ENCODE results near the gene ANTXR2. TPM values are rescaled to one million over a fixed set of nuclear protein-coding genes. Genes with fewer than 3 reads are reported as not detected.

ANTXR2 gene
- total and polyA plus RNA-seq, 4 donors, result 16.0 to 88.0 (median 50.7) TPM

DNA sequence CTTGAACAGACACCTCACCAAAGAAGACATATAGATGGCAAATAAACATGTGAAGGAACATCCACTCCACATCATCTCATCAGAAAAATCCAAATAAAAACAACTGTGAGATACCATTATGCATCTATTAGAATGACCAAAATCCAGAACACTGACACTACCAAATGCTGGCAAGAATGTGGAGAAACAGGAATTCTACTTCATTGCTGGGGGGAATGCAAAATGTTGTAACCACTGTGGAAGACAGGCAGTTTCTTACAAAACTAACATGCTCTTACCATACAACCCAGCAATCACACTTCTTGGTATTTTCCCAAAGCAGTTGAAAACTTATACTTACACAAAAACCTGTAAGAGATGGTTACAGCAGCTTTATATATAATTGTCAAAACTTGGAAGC lies 38.2 kb upstream of the ANTXR2 start:
- H3K4me3 ChIP-seq (ENCODE audit: low read length in 2 of 2), result no peak overlapping the region
- no peaks in the 10 kb centered on the region for H3K36me3 ChIP-seq (ENCODE audit: control insufficient read depth in 1 of 2, insufficient read depth in 2 of 2, low read length in 1 of 2)
- no peak for DNase-seq
- no peak for ATAC-seq (ENCODE audit: low FRiP score)
- H3K27me3 ChIP-seq (ENCODE audit: control insufficient read depth in 1 of 2, insufficient read depth in 2 of 2, low read length in 1 of 2), result no peaks in the 10 kb centered on the region
- no peaks in the 10 kb centered on the region for H3K4me1 ChIP-seq (ENCODE audit: control insufficient read depth in 1 of 2, insufficient read depth in 2 of 2, low read length in 2 of 2)
- intact Hi-C loops (cut with DNase I), result no loop called here
- H3K9me3 ChIP-seq (ENCODE audit: control insufficient read depth, low read length), result no peaks in the 10 kb centered on the region
- no peak overlapping the region for H3K27ac ChIP-seq (ENCODE audit: low read depth in 1 of 2, low read length in 2 of 2)

DNA sequence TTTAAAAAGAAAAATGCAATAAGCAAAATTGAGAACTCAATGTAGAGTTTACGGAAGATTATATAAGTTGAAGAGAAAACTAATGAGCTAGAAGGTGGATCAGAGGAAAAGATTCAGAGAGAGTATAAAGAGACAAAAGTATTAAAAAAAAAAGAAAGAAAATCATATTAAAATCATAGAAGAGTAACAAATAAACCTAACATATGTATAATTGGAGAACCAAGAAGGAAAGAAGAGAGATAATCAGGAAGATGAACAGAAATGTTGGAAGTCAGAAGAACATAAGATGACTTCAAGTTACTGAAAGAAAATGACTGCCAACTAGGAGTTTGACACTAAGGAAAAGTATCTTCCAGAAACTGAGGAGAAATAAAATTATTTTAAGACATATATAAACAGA lies 34.3 kb upstream of the ANTXR2 start:
- WGBS, 2 donors, result 95 to 98% methylated on average over 1 of the region's 1 CpG
- DNase-seq (no peak), ATAC-seq (ENCODE audit: low FRiP score) (no peak)
- Histone ChIP-seq H3K27ac (ENCODE audit: low read depth in 1 of 2, low read length in 2 of 2) (no peak overlapping the region), H3K4me3 (ENCODE audit: low read length in 2 of 2) (no peak overlapping the region), H3K27me3 (ENCODE audit: control insufficient read depth in 1 of 2, insufficient read depth in 2 of 2, low read length in 1 of 2) (no peaks in the 10 kb centered on the region), H3K9me3 (ENCODE audit: control insufficient read depth, low read length) (no peaks in the 10 kb centered on the region), H3K4me1 (ENCODE audit: control insufficient read depth in 1 of 2, insufficient read depth in 2 of 2, low read length in 2 of 2) (no peaks in the 10 kb centered on the region), H3K36me3 (ENCODE audit: control insufficient read depth in 1 of 2, insufficient read depth in 2 of 2, low read length in 1 of 2) (no peaks in the 10 kb centered on the region)
- intact Hi-C loops (cut with DNase I), result no loop called here

DNA sequence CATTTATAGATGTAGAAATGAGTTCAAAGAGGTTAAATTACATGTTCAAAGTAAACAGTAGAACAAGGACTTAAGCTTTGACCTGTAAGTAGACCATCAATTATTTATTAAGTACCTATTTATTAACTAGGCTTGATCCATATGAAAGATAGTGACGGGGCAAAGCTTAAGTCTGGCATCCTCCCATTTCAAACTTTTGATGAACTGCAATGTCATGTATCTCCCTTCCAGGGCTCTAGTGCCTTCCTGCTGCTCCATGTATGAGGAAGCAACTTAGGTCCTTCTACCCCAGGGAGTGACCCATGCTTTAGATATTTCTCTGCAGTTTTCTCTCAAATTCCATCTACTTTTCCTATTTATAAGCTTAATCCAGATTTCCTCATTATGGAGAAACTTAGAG lies 31.9 kb upstream of the ANTXR2 start:
- H3K27me3 ChIP-seq (ENCODE audit: control insufficient read depth in 1 of 2, insufficient read depth in 2 of 2, low read length in 1 of 2), result no peaks in the 10 kb centered on the region
- DNase-seq, result no peak
- WGBS, 2 donors, result 75 to 81% methylated on average over 1 of the region's 1 CpG
- H3K4me1 ChIP-seq (ENCODE audit: control insufficient read depth in 1 of 2, insufficient read depth in 2 of 2, low read length in 2 of 2), result no peaks in the 10 kb centered on the region
- no peak overlapping the region for H3K4me3 ChIP-seq (ENCODE audit: low read length in 2 of 2)
- no peaks in the 10 kb centered on the region for H3K36me3 ChIP-seq (ENCODE audit: control insufficient read depth in 1 of 2, insufficient read depth in 2 of 2, low read length in 1 of 2)
- no peak overlapping the region for H3K27ac ChIP-seq (ENCODE audit: low read depth in 1 of 2, low read length in 2 of 2)
- intact Hi-C loops (cut with DNase I), result no loop called here
- no peaks in the 10 kb centered on the region for H3K9me3 ChIP-seq (ENCODE audit: control insufficient read depth, low read length)
- no peak for ATAC-seq (ENCODE audit: low FRiP score)

- Histone ChIP-seq H3K36me3 (ENCODE audit: control insufficient read depth in 1 of 2, insufficient read depth in 2 of 2, low read length in 1 of 2) (no peaks in the 10 kb centered on the region), H3K4me1 (ENCODE audit: control insufficient read depth in 1 of 2, insufficient read depth in 2 of 2, low read length in 2 of 2) (no peaks in the 10 kb centered on the region), H3K27ac (ENCODE audit: low read depth in 1 of 2, low read length in 2 of 2) (no peak overlapping the region), H3K4me3 (ENCODE audit: low read length in 2 of 2) (no peak overlapping the region), H3K27me3 (ENCODE audit: control insufficient read depth in 1 of 2, insufficient read depth in 2 of 2, low read length in 1 of 2) (no peaks in the 10 kb centered on the region), H3K9me3 (ENCODE audit: control insufficient read depth, low read length) (no peaks in the 10 kb centered on the region)
- 75 to 81% methylated on average over 2 of the region's 2 CpGs for WGBS, 2 donors
- no peak for DNase-seq
- intact Hi-C loops (cut with DNase I), result no loop called here
- no peak for ATAC-seq (ENCODE audit: low FRiP score)
These were observed 30.6 kb upstream of the ANTXR2 start for GRCh38 chr4:80103629-80104028.

DNA sequence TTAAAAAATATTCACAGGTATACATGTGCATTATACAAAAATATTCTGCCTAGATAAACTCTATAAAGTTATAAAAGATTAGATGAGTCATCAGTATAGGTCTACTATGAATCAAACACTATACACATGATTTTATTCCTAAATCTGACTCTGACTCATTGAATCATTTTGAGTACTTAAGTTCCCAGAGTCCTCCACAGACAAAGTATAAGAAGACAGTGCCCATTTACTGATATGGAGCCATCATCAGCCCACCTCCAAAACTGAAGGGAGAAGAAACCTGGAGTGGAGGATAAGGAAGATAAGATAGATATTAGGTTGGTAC lies 28.7 kb upstream of the ANTXR2 start:
- ATAC-seq (ENCODE audit: low FRiP score), result no peak
- DNase-seq, result no peak
- Histone ChIP-seq H3K4me1 (ENCODE audit: control insufficient read depth in 1 of 2, insufficient read depth in 2 of 2, low read length in 2 of 2) (no peaks in the 10 kb centered on the region), H3K27ac (ENCODE audit: low read depth in 1 of 2, low read length in 2 of 2) (no peak overlapping the region), H3K9me3 (ENCODE audit: control insufficient read depth, low read length) (no peaks in the 10 kb centered on the region), H3K36me3 (ENCODE audit: control insufficient read depth in 1 of 2, insufficient read depth in 2 of 2, low read length in 1 of 2) (no peaks in the 10 kb centered on the region), H3K27me3 (ENCODE audit: control insufficient read depth in 1 of 2, insufficient read depth in 2 of 2, low read length in 1 of 2) (peaks cover 0 to 1% of the 10 kb centered on the region in 2 donors), H3K4me3 (ENCODE audit: low read length in 2 of 2) (no peak overlapping the region)
- intact Hi-C loops (cut with DNase I), result no loop called here

GRCh38 chr4:80101071-80101791 lies 28.2 kb upstream of the ANTXR2 start:
- DNase-seq (no peak), ATAC-seq (ENCODE audit: low FRiP score) (no peak)
- peaks cover 0 to 1% of the 10 kb centered on the region in 2 donors for H3K27me3 ChIP-seq (ENCODE audit: control insufficient read depth in 1 of 2, insufficient read depth in 2 of 2, low read length in 1 of 2)
- H3K9me3 ChIP-seq (ENCODE audit: control insufficient read depth, low read length), result no peaks in the 10 kb centered on the region
- H3K4me1 ChIP-seq (ENCODE audit: control insufficient read depth in 1 of 2, insufficient read depth in 2 of 2, low read length in 2 of 2), result no peaks in the 10 kb centered on the region
- no peak overlapping the region for H3K4me3 ChIP-seq (ENCODE audit: low read length in 2 of 2)
- WGBS, 2 donors, result 84 to 91% methylated on average over 5 of the region's 5 CpGs
- no peak overlapping the region for H3K27ac ChIP-seq (ENCODE audit: low read depth in 1 of 2, low read length in 2 of 2)
- no peaks in the 10 kb centered on the region for H3K36me3 ChIP-seq (ENCODE audit: control insufficient read depth in 1 of 2, insufficient read depth in 2 of 2, low read length in 1 of 2)
- intact Hi-C loops (cut with DNase I), result no loop called here

GRCh38 chr4:80099671-80100070 lies 26.6 kb upstream of the ANTXR2 start:
- Histone ChIP-seq H3K27ac (ENCODE audit: low read depth in 1 of 2, low read length in 2 of 2) (no peak overlapping the region), H3K4me1 (ENCODE audit: control insufficient read depth in 1 of 2, insufficient read depth in 2 of 2, low read length in 2 of 2) (no peaks in the 10 kb centered on the region), H3K9me3 (ENCODE audit: control insufficient read depth, low read length) (no peaks in the 10 kb centered on the region), H3K27me3 (ENCODE audit: control insufficient read depth in 1 of 2, insufficient read depth in 2 of 2, low read length in 1 of 2) (peaks cover 0 to 1% of the 10 kb centered on the region in 2 donors), H3K4me3 (ENCODE audit: low read length in 2 of 2) (no peak overlapping the region), H3K36me3 (ENCODE audit: control insufficient read depth in 1 of 2, insufficient read depth in 2 of 2, low read length in 1 of 2) (no peaks in the 10 kb centered on the region)
- no peak for DNase-seq
- 52 to 75% methylated on average over 1 of the region's 1 CpG for WGBS, 2 donors
- ATAC-seq (ENCODE audit: low FRiP score), result no peak
- intact Hi-C loops (cut with DNase I), result no loop called here

DNA sequence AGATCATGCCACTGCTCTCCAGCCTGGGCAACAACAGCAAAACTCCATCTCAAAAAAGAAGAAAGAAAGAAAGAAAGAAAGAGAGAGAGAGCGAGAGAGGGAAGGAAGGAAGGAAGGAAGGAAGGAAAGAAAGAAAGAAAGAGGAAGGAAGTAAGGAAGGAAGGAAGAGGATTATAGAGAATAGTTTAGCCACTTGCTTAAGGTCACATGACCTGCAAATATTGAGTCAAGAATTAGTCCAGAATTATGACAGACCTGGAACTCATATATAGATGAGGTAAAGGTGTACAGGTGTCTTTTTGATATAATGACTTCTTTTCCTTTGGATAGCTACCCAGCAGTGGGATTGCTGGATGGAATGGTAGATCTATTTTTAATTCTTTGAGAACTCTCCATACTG lies 25.6 kb upstream of the ANTXR2 start:
- Histone ChIP-seq H3K9me3 (ENCODE audit: control insufficient read depth, low read length) (no peaks in the 10 kb centered on the region), H3K36me3 (ENCODE audit: control insufficient read depth in 1 of 2, insufficient read depth in 2 of 2, low read length in 1 of 2) (no peaks in the 10 kb centered on the region), H3K4me1 (ENCODE audit: control insufficient read depth in 1 of 2, insufficient read depth in 2 of 2, low read length in 2 of 2) (no peaks in the 10 kb centered on the region), H3K27me3 (ENCODE audit: control insufficient read depth in 1 of 2, insufficient read depth in 2 of 2, low read length in 1 of 2) (peaks cover 0 to 1% of the 10 kb centered on the region in 2 donors), H3K27ac (ENCODE audit: low read depth in 1 of 2, low read length in 2 of 2) (no peak overlapping the region), H3K4me3 (ENCODE audit: low read length in 2 of 2) (no peak overlapping the region)
- WGBS, 2 donors, result 96 to 99% methylated on average over 1 of the region's 1 CpG
- no peak for ATAC-seq (ENCODE audit: low FRiP score)
- intact Hi-C loops (cut with DNase I), result no loop called here
- no peak for DNase-seq

GRCh38 chr4:80097400-80098177 lies 24.6 kb upstream of the ANTXR2 start:
- WGBS, 2 donors, result 30 to 36% methylated on average over 4 of the region's 4 CpGs
- DNase-seq, result peak in 1 of 2 donors; percentile 59
- H3K36me3 ChIP-seq (ENCODE audit: control insufficient read depth in 1 of 2, insufficient read depth in 2 of 2, low read length in 1 of 2), result no peaks in the 10 kb centered on the region
- H3K27me3 ChIP-seq (ENCODE audit: control insufficient read depth in 1 of 2, insufficient read depth in 2 of 2, low read length in 1 of 2), result peaks cover 0 to 1% of the 10 kb centered on the region in 2 donors
- ATAC-seq (ENCODE audit: low FRiP score), result peak; percentile 29
- H3K9me3 ChIP-seq (ENCODE audit: control insufficient read depth, low read length), result no peaks in the 10 kb centered on the region
- no peak overlapping the region for H3K4me3 ChIP-seq (ENCODE audit: low read length in 2 of 2)
- intact Hi-C loops (cut with DNase I), result no loop called here
- H3K27ac ChIP-seq (ENCODE audit: low read depth in 1 of 2, low read length in 2 of 2), result no peak overlapping the region
- H3K4me1 ChIP-seq (ENCODE audit: control insufficient read depth in 1 of 2, insufficient read depth in 2 of 2, low read length in 2 of 2), result no peaks in the 10 kb centered on the region

Data from aorta (tissue), 5 donors.